Left lung (tissue), 10 donors: ENCODE measurements around the gene XIRP2. TPM values are rescaled to one million over a fixed set of nuclear protein-coding genes. Genes with fewer than 3 reads are reported as not detected.

Experiments used
- ATAC-seq: fragments of 200-7000 bp; cut with Tn5 transposase; one replicate; pipeline ENCODE4 v1.9.1; 2020; ENCODE audit warnings: moderate library complexity
- DNase-seq, 4 donors: peaks; one replicate each; pipeline ENCODE4 v3.0.0-alpha.2; 2013 to 2020
- H3K27ac ChIP-seq, 2 donors: fragments of 200-600 bp; sonication (generic) in 1 of 2; one replicate each; pipeline versions ENCODE4 v1.5.0 to v1.8.0; 2020 to 2021
- H3K27me3 ChIP-seq, 2 donors: fragments of 200-600 bp; sonication (generic) in 1 of 2; one replicate each; pipeline versions ENCODE4 v1.5.0 to v1.8.0; 2020 to 2021
- H3K36me3 ChIP-seq, 2 donors: fragments of 200-600 bp; sonication (generic) in 1 of 2; one replicate each; pipeline versions ENCODE4 v1.5.0 to v1.8.0; 2020 to 2021
- H3K4me1 ChIP-seq, 2 donors: fragments of 200-600 bp; one replicate each; pipeline ENCODE4 v1.8.0; 2021
- H3K4me3 ChIP-seq, 2 donors: fragments of 200-600 bp; sonication (generic) in 1 of 2; one replicate each; pipeline versions ENCODE4 v1.5.0 to v1.8.0; 2020 to 2021; ENCODE audit warnings: mild to moderate bottlenecking in 1 of 2
- H3K9me3 ChIP-seq, 2 donors: fragments of 200-600 bp; sonication (generic) in 1 of 2; one replicate each; pipeline versions ENCODE4 v1.5.0 to v1.8.0; 2020 to 2021
- CTCF ChIP-seq, 2 donors: fragments of 200-600 bp; sonication (generic) in 1 of 2; IDR thresholded peaks; one replicate each; pipeline versions ENCODE4 v1.5.0 to v1.8.0; 2021; ENCODE audit warnings: antibody characterized with exemption in 2 of 2
- intact Hi-C, 2 donors: fragments of 100-400 bp; cut with DNase I; formaldehyde crosslinking; loops; one replicate each; pipeline versions ENCODE4 v1.11.2 to v1.14.2; 2022
- polyA plus RNA-seq, 6 donors: library from polyadenylated mRNA; unstranded; fragments of 120-200 nt; gene quantifications; one replicate each; pipeline ENCODE4 v1.2.1, GENCODE V29; 2013; ENCODE audit not compliant: insufficient read length in 6 of 6
- total RNA-seq, 2 donors: library from RNA; stranded (reverse); fragmentation: NEBNext Ultra II Directional; extraction: Animal tissue kit (Norgen Biotek cat#: 25700); gene quantifications; one replicate each; pipeline ENCODE4 v1.2.1, GENCODE V29; 2021
- donor health status: DM: no; HTN: yes; CAD: no.
- donor health status: DM: no; HTN: no; CAD: no.

XIRP2 gene
- total and polyA plus RNA-seq, 8 donors = 0.08 to 0.37 (median 0.27) TPM

DNA sequence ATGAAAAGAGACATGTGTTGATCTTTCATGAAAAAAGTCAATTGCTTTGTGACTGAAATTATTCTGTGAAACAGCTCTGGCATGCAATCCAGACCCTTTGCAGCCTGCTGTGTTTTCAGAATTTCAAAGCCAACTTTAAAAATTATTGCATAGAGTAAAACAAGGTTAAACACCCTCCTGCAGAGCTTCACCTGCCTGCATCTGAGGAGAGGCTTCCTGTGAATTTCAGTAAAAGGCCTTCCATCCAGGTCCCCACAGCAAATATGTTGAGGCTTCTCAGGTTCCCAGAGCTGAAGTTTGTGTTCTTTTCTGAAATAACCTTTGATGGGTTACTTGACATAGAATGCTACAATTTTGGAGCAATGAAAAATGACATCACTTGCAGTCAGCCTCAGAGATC is 4.1 kb downstream of the XIRP2 start:
- H3K36me3 ChIP-seq = no peaks in the 10 kb centered on the region
- intact Hi-C loops = no loop called here
- no peak for TF ChIP-seq CTCF (IDR thresholded peaks at IDR 0.05)
- ATAC-seq = no peak
- no peaks in the 10 kb centered on the region for H3K27me3 ChIP-seq
- no peaks in the 10 kb centered on the region for H3K9me3 ChIP-seq
- H3K4me3 ChIP-seq = no peak overlapping the region
- H3K27ac ChIP-seq = no peak overlapping the region
- DNase-seq = no peak
- H3K4me1 ChIP-seq = no peaks in the 10 kb centered on the region

- ATAC-seq = no peak
Observed at GRCh38 chr2:166895243-166895642, 7.0 kb downstream of the XIRP2 start.

GRCh38 chr2:166897666-166898065 is 9.4 kb downstream of the XIRP2 start:
- no peaks in the 10 kb centered on the region for H3K9me3 ChIP-seq
- intact Hi-C loops = no loop called here
- H3K36me3 ChIP-seq = no peaks in the 10 kb centered on the region
- no peaks in the 10 kb centered on the region for H3K4me1 ChIP-seq
- no peak overlapping the region for H3K27ac ChIP-seq
- no peak overlapping the region for H3K4me3 ChIP-seq
- no peak for TF ChIP-seq CTCF (IDR thresholded peaks at IDR 0.05)
- no peaks in the 10 kb centered on the region for H3K27me3 ChIP-seq
- DNase-seq (no peak), ATAC-seq (no peak)

More at GRCh38 chr2:166895243-166895642, 7.0 kb downstream of the XIRP2 start:
- DNase-seq = no peak
- no peaks in the 10 kb centered on the region for H3K36me3 ChIP-seq
- no peaks in the 10 kb centered on the region for H3K4me1 ChIP-seq
- no peak for TF ChIP-seq CTCF (IDR thresholded peaks at IDR 0.05)
- H3K27me3 ChIP-seq = no peaks in the 10 kb centered on the region
- H3K9me3 ChIP-seq = no peaks in the 10 kb centered on the region
- intact Hi-C loops = no loop called here
- no peak overlapping the region for H3K27ac ChIP-seq
- H3K4me3 ChIP-seq = no peak overlapping the region

DNA sequence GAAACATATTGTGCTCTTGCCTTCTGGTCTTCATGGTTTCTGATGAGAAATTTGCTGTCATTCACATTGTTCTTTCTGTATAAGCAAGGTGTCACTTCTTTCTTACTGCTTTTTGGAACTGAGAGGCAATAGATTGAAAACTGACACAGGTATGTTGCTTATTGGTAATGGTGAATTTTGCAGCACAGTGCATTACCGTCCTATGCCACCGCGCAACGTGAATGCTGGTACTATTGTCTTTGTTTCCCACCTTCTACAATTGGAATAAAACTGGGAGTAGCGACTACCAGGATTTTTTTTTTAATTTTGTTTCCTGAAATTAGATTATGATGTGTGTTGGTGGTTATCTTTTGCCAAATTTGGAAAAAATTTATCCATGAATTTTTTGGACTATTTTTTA is 11.4 kb downstream of the XIRP2 start:
- H3K27ac ChIP-seq = no peak overlapping the region
- intact Hi-C loops = no loop called here
- H3K4me1 ChIP-seq = no peaks in the 10 kb centered on the region
- ATAC-seq = no peak
- H3K4me3 ChIP-seq = no peak overlapping the region
- H3K36me3 ChIP-seq = no peaks in the 10 kb centered on the region
- no peak for TF ChIP-seq CTCF (IDR thresholded peaks at IDR 0.05)
- no peaks in the 10 kb centered on the region for H3K9me3 ChIP-seq
- no peaks in the 10 kb centered on the region for H3K27me3 ChIP-seq
- no peak for DNase-seq

DNA sequence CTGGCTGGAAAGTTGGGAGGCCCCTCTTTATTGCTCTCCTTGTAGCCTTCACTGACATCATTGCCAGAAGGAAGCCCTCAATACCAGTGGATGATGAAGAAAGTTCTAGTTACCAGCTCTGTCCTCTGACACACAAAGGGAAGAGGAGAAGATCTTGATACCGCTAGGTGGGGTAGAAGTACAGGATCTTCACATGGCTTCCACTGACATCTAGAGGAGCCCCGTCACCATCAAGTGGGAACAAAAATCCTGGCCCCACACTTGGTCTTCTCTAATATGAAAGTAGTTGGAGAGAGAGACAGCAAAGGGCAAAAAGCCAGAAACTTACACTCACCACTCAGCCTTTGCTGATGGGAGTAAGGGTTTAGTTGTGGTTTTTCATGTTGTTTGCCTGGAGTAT is 12.4 kb downstream of the XIRP2 start:
- intact Hi-C loops = no loop called here
- DNase-seq (no peak), ATAC-seq (no peak)
- no peak for TF ChIP-seq CTCF (IDR thresholded peaks at IDR 0.05)
- no peak overlapping the region for H3K27ac ChIP-seq
- H3K27me3 ChIP-seq = no peaks in the 10 kb centered on the region
- H3K4me1 ChIP-seq = no peaks in the 10 kb centered on the region
- no peaks in the 10 kb centered on the region for H3K36me3 ChIP-seq
- no peak overlapping the region for H3K4me3 ChIP-seq
- no peaks in the 10 kb centered on the region for H3K9me3 ChIP-seq
